ENCODE data around the gene IGFALS. TPM values are rescaled to one million over a fixed set of nuclear protein-coding genes. Genes with fewer than 3 reads are reported as not detected.

Gene IGFALS
- total RNA-seq, 1 donor from 2014 or later: not detected

GRCh38 chr16:1787322-1788094 is 6.0 kb downstream of the IGFALS start:
- Histone ChIP-seq H3K27me3 (no peaks in the 10 kb centered on the region), H3K4me1 (peaks cover 36% of the 10 kb centered on the region), H3K27ac (no peak overlapping the region), H3K36me3 (peaks cover 0 to 27% of the 10 kb centered on the region in 2 donors), H3K9me3 (no peaks in the 10 kb centered on the region), H3K4me3 (no peak overlapping the region)
- no peak for DNase-seq (ENCODE audit: extremely low spot score in 2 of 2)
- TF ChIP-seq POLR2A (IDR thresholded peaks at IDR 0.05) (no peak), POLR2AphosphoS5 (IDR thresholded peaks at IDR 0.05; ENCODE audit: insufficient read depth in 1 of 2, low read depth in 1 of 2) (no peak)
- TF ChIP-seq, protein P1, sequence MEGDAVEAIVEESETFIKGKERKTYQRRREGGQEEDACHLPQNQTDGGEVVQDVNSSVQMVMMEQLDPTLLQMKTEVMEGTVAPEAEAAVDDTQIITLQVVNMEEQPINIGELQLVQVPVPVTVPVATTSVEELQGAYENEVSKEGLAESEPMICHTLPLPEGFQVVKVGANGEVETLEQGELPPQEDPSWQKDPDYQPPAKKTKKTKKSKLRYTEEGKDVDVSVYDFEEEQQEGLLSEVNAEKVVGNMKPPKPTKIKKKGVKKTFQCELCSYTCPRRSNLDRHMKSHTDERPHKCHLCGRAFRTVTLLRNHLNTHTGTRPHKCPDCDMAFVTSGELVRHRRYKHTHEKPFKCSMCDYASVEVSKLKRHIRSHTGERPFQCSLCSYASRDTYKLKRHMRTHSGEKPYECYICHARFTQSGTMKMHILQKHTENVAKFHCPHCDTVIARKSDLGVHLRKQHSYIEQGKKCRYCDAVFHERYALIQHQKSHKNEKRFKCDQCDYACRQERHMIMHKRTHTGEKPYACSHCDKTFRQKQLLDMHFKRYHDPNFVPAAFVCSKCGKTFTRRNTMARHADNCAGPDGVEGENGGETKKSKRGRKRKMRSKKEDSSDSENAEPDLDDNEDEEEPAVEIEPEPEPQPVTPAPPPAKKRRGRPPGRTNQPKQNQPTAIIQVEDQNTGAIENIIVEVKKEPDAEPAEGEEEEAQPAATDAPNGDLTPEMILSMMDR (IDR thresholded peaks at IDR 0.05): no peak
- intact Hi-C loops (cut with DNase I): no loop called here

- no peak for DNase-seq (ENCODE audit: extremely low spot score in 2 of 2)
- Histone ChIP-seq H3K4me1 (peaks cover 36% of the 10 kb centered on the region), H3K36me3 (peaks cover 0 to 27% of the 10 kb centered on the region in 2 donors), H3K9me3 (no peaks in the 10 kb centered on the region), H3K4me3 (no peak overlapping the region), H3K27ac (no peak overlapping the region), H3K27me3 (no peaks in the 10 kb centered on the region)
- TF ChIP-seq POLR2AphosphoS5 (IDR thresholded peaks at IDR 0.05; ENCODE audit: insufficient read depth in 1 of 2, low read depth in 1 of 2) (no peak), POLR2A (IDR thresholded peaks at IDR 0.05) (no peak)
- TF ChIP-seq, protein P1 (IDR thresholded peaks at IDR 0.05): no peak
- intact Hi-C loops (cut with DNase I): no loop called here
These were observed 6.5 kb downstream of the IGFALS start for GRCh38 chr16:1787056-1787321.

- no peak for TF ChIP-seq POLR2AphosphoS5 (IDR thresholded peaks at IDR 0.05; ENCODE audit: insufficient read depth in 1 of 2, low read depth in 1 of 2)
- no peak for TF ChIP-seq POLR2A (IDR thresholded peaks at IDR 0.05)
- TF ChIP-seq, protein P1 (IDR thresholded peaks at IDR 0.05): no peak
- intact Hi-C loops (cut with DNase I): no loop called here
- H3K4me3 ChIP-seq: no peak overlapping the region
- no peak for DNase-seq (ENCODE audit: extremely low spot score in 2 of 2)
- no peaks in the 10 kb centered on the region for H3K9me3 ChIP-seq
- peaks cover 0 to 27% of the 10 kb centered on the region in 2 donors for H3K36me3 ChIP-seq
- no peak overlapping the region for H3K27ac ChIP-seq
- H3K4me1 ChIP-seq: peaks cover 41% of the 10 kb centered on the region
- no peaks in the 10 kb centered on the region for H3K27me3 ChIP-seq
These were observed 7.1 kb downstream of the IGFALS start for GRCh38 chr16:1786242-1787055.

DNA sequence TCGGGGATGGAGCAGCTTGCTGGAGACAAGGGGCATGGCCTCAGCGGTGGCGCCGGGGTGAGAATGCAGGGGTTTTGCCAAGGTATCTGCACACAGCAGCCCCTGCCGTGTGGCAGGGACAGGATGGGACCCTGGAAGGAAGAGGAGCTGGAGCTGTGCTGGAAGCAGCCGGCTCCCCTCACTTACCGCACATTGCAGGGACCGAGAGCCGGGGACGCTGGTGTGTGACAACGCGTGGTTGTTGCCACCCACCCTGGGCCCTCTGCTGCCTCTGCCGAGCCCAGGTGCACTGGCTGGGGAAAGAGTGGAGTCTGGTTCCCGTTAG is 7.7 kb downstream of the IGFALS start:
- no peak for DNase-seq (ENCODE audit: extremely low spot score in 2 of 2)
- no peak overlapping the region for H3K4me3 ChIP-seq
- no peaks in the 10 kb centered on the region for H3K9me3 ChIP-seq
- TF ChIP-seq, protein P1 (IDR thresholded peaks at IDR 0.05): no peak
- TF ChIP-seq POLR2A (IDR thresholded peaks at IDR 0.05): no peak
- no peak for TF ChIP-seq POLR2AphosphoS5 (IDR thresholded peaks at IDR 0.05; ENCODE audit: insufficient read depth in 1 of 2, low read depth in 1 of 2)
- intact Hi-C loops (cut with DNase I): no loop called here
- H3K4me1 ChIP-seq: peaks cover 48% of the 10 kb centered on the region
- H3K27ac ChIP-seq: no peak overlapping the region
- H3K27me3 ChIP-seq: no peaks in the 10 kb centered on the region
- H3K36me3 ChIP-seq: peaks cover 0 to 27% of the 10 kb centered on the region in 2 donors

Measured in vagina (tissue), 2 donors.